HEK293 (cell line): ENCODE data around the gene SLC35E1.

ENCODE experiments used
- FEZF1 ChIP-seq: fragments of 450-650 bp; formaldehyde crosslinking; IDR thresholded peaks from 2 replicates; pipeline ENCODE4 v1.5.1; 2016; ENCODE audit warnings: missing biosample characterization, missing genetic modification characterization
- INSM2 ChIP-seq: fragments of 450-650 bp; formaldehyde crosslinking; IDR thresholded peaks from 2 replicates; pipeline ENCODE4 v1.5.1; 2016; ENCODE audit warnings: missing biosample characterization, missing genetic modification characterization
- KLF7 ChIP-seq: fragments of 450-650 bp; formaldehyde crosslinking; IDR thresholded peaks from 2 replicates; pipeline ENCODE4 v1.5.1; 2016; ENCODE audit warnings: missing biosample characterization, missing genetic modification characterization, borderline replicate concordance
- MZF1 ChIP-seq: fragments of 450-650 bp; formaldehyde crosslinking; IDR thresholded peaks from 2 replicates; pipeline ENCODE4 v1.5.1; 2017; ENCODE audit warnings: missing biosample characterization, missing genetic modification characterization, borderline replicate concordance
- PRDM4 ChIP-seq: fragments of 450-650 bp; formaldehyde crosslinking; IDR thresholded peaks from 2 replicates; pipeline ENCODE4 v1.5.1; 2017; ENCODE audit warnings: missing biosample characterization, missing genetic modification characterization
- ZBTB11 ChIP-seq: fragments of 450-650 bp; formaldehyde crosslinking; conservative IDR thresholded peaks from 2 replicates; pipeline ENCODE4 v1.5.1; 2016; ENCODE audit warnings: low read depth, missing biosample characterization, missing genetic modification characterization
- ZBTB8A ChIP-seq: fragments of 450-650 bp; formaldehyde crosslinking; IDR thresholded peaks from 2 replicates; pipeline ENCODE4 v1.5.1; 2016; ENCODE audit warnings: missing biosample characterization, missing genetic modification characterization
- ZFP3 ChIP-seq: fragments of 450-650 bp; formaldehyde crosslinking; IDR thresholded peaks from 2 replicates; pipeline ENCODE4 v1.5.1; 2016; ENCODE audit warnings: low read depth, missing biosample characterization, missing genetic modification characterization
- ZFP41 ChIP-seq: fragments of 450-650 bp; formaldehyde crosslinking; IDR thresholded peaks from 2 replicates; pipeline ENCODE4 v1.5.1; 2016; ENCODE audit warnings: missing biosample characterization, missing genetic modification characterization, borderline replicate concordance
- ZNF10 ChIP-seq: fragments of 450-650 bp; formaldehyde crosslinking; IDR thresholded peaks from 2 replicates; pipeline ENCODE4 v1.5.1; 2017; ENCODE audit warnings: missing biosample characterization, missing genetic modification characterization
- ZNF175 ChIP-seq: fragments of 450-650 bp; formaldehyde crosslinking; IDR thresholded peaks from 2 replicates; pipeline ENCODE4 v1.5.1; 2016; ENCODE audit warnings: missing biosample characterization, missing genetic modification characterization
- ZNF266 ChIP-seq: fragments of 450-650 bp; formaldehyde crosslinking; IDR thresholded peaks from 2 replicates; pipeline ENCODE4 v1.5.1; 2016; ENCODE audit warnings: missing biosample characterization, missing genetic modification characterization, low read depth
- ZNF341 ChIP-seq: fragments of 450-650 bp; formaldehyde crosslinking; IDR thresholded peaks from 2 replicates; pipeline ENCODE4; 2016; ENCODE audit warnings: low read depth, missing biosample characterization, missing genetic modification characterization
- ZNF391 ChIP-seq: fragments of 450-650 bp; formaldehyde crosslinking; IDR thresholded peaks from 2 replicates; pipeline ENCODE4 v1.5.1; 2016; ENCODE audit warnings: low read depth, missing biosample characterization, missing genetic modification characterization, borderline replicate concordance
- ZNF404 ChIP-seq: fragments of 450-650 bp; formaldehyde crosslinking; IDR thresholded peaks from 2 replicates; pipeline ENCODE4 v1.5.1; 2017; ENCODE audit warnings: missing biosample characterization, missing genetic modification characterization
- ZNF473 ChIP-seq: fragments of 450-650 bp; formaldehyde crosslinking; IDR thresholded peaks from 2 replicates; pipeline ENCODE4 v1.5.1; 2017; ENCODE audit warnings: missing biosample characterization, missing genetic modification characterization
- ZNF514 ChIP-seq: fragments of 450-650 bp; formaldehyde crosslinking; IDR thresholded peaks from 2 replicates; pipeline ENCODE4 v1.5.1; 2016; ENCODE audit warnings: missing biosample characterization, missing genetic modification characterization
- ZNF530 ChIP-seq: fragments of 450-650 bp; formaldehyde crosslinking; IDR thresholded peaks from 2 replicates; pipeline ENCODE4 v1.5.1; 2016; ENCODE audit warnings: low read depth, missing biosample characterization, missing genetic modification characterization
- ZNF560 ChIP-seq: fragments of 450-650 bp; formaldehyde crosslinking; IDR thresholded peaks from 2 replicates; pipeline ENCODE4 v1.5.1; 2017; ENCODE audit warnings: missing biosample characterization, missing genetic modification characterization, borderline replicate concordance
- ZNF580 ChIP-seq: fragments of 450-650 bp; formaldehyde crosslinking; IDR thresholded peaks from 2 replicates; pipeline ENCODE4 v1.5.1; 2016; ENCODE audit warnings: missing biosample characterization, missing genetic modification characterization
- ZNF629 ChIP-seq: fragments of 450-650 bp; formaldehyde crosslinking; IDR thresholded peaks from 2 replicates; pipeline ENCODE4 v1.5.1; 2017; ENCODE audit warnings: missing biosample characterization, missing genetic modification characterization
- ZNF654 ChIP-seq: fragments of 450-650 bp; formaldehyde crosslinking; IDR thresholded peaks from 2 replicates; pipeline ENCODE4 v1.5.1; 2016; ENCODE audit warnings: low read depth, missing biosample characterization, missing genetic modification characterization
- ZNF692 ChIP-seq: fragments of 450-650 bp; formaldehyde crosslinking; IDR thresholded peaks from 2 replicates; pipeline ENCODE4 v1.5.1; 2016; ENCODE audit warnings: missing biosample characterization, missing genetic modification characterization
- ZNF704 ChIP-seq: fragments of 450-650 bp; formaldehyde crosslinking; IDR thresholded peaks from 2 replicates; pipeline ENCODE4 v1.5.1; 2016; ENCODE audit warnings: missing biosample characterization, missing genetic modification characterization
- ZNF707 ChIP-seq: fragments of 450-650 bp; formaldehyde crosslinking; IDR thresholded peaks from 2 replicates; pipeline ENCODE4 v1.5.1; 2016; ENCODE audit warnings: missing biosample characterization, missing genetic modification characterization
- ZNF791 ChIP-seq: fragments of 450-650 bp; formaldehyde crosslinking; IDR thresholded peaks from 2 replicates; pipeline ENCODE4 v1.5.1; 2016; ENCODE audit warnings: missing biosample characterization, missing genetic modification characterization
- ZSCAN23 ChIP-seq: fragments of 450-650 bp; formaldehyde crosslinking; IDR thresholded peaks from 2 replicates; pipeline ENCODE4 v1.5.1; 2016; ENCODE audit warnings: missing biosample characterization, missing genetic modification characterization
- ZXDB ChIP-seq: fragments of 450-650 bp; formaldehyde crosslinking; IDR thresholded peaks from 2 replicates; pipeline ENCODE4 v1.5.1; 2016; ENCODE audit warnings: missing biosample characterization, missing genetic modification characterization

Gene SLC35E1

GRCh38 chr19:16590876-16591802, 18.9 kb upstream of the SLC35E1 start (continued):
- peak; percentile 87 for TF ChIP-seq ZNF580
- peak; percentile 91 for TF ChIP-seq ZNF266 (tag by site-specific recombination)
- TF ChIP-seq ZFP41 (tag by site-specific recombination): no peak
- peak; percentile 34; the same call in 1 of the 2 replicates for TF ChIP-seq PRDM4
- peak; percentile 74; the same call in 1 of the 2 replicates for TF ChIP-seq ZNF530 (tag by site-specific recombination)
- TF ChIP-seq ZNF514: 0 out of 2 replicates have a peak, but pooled peaks have one; percentile 28
- TF ChIP-seq ZNF791 (tag by site-specific recombination): peak; percentile 68; the same call in 1 of the 2 replicates
- peak; percentile 56; the same call in 1 of the 2 replicates for TF ChIP-seq KLF7 (tag by site-specific recombination)
- peak; percentile 89 for TF ChIP-seq ZXDB (tag by site-specific recombination)
- peak; percentile 85 for TF ChIP-seq ZNF629 (tag by site-specific recombination)
- TF ChIP-seq ZNF560 (tag by site-specific recombination): peak; percentile 98
- no peak for TF ChIP-seq FEZF1
- peak; percentile 47; the same call in 1 of the 2 replicates for TF ChIP-seq MZF1 (tag by site-specific recombination)
- TF ChIP-seq ZFP3 (tag by site-specific recombination): peak; percentile 46; the same call in 1 of the 2 replicates
- peak; percentile 62 for TF ChIP-seq ZNF654 (tag by site-specific recombination)
- peak; percentile 78; the same call in 1 of the 2 replicates for TF ChIP-seq ZNF404
- TF ChIP-seq ZSCAN23 (tag by site-specific recombination): 0 out of 2 replicates have a peak, but pooled peaks have one; percentile 52
- TF ChIP-seq ZBTB8A: peak; percentile 91
- peak; percentile 89 for TF ChIP-seq ZBTB11 (tag by site-specific recombination)
- TF ChIP-seq ZNF704: no peak
- no peak for TF ChIP-seq INSM2 (tag by site-specific recombination)
- no peak for TF ChIP-seq ZNF692
- peak; percentile 50 for TF ChIP-seq ZNF341 (tag by site-specific recombination)
- no peak for TF ChIP-seq ZNF391 (tag by site-specific recombination)
- no peak for TF ChIP-seq ZNF10 (tag by site-specific recombination)
- no peak for TF ChIP-seq ZNF175
- no peak for TF ChIP-seq ZNF707
- TF ChIP-seq ZNF473 (tag by site-specific recombination): no peak
